ENCODE results near the gene FLYWCH2. TPM values are rescaled to one million over a fixed set of nuclear protein-coding genes. Genes with fewer than 3 reads are reported as not detected.
"Not testable (repeated sequence)": the region's sequence is repeated elsewhere in the genome, so short reads cannot be mapped to it uniquely, and the experiment has no call there.

The FLYWCH2 gene
- total RNA-seq, 4 donors from 2014 or later, result 18.9 to 47.9 (median 39.5) TPM

DNA sequence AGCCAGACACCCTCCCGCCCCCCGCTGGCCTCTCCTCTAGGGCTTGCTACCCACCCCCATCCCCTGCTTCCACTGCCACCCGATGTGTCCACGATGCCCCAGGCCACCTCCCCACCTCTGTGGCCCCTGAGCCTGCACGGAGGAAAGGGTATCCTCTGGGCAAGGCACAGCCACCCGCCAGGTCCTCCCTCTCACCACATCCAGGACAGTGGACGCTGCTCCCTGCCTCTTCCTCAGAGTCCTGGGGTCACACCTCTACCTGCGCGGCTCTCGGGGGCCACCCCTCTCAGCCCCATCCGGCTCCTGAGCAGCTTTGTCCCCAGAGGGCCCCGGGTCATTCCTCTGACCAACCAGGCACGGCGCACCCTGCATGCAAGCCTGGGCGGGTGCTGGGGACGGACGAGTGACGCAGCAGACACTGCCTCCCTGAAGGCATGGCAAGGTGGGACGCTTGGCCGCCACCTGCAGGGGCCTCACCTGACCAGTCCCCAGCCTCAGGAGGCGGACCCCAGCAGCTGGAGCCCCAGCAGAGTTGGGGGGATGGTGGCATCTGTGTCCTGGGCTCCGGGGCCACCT lies 53.5 kb downstream of the FLYWCH2 start:
- Histone ChIP-seq H3K4me1 (no peaks in the 10 kb centered on the region), H3K36me3 (peaks cover 46 to 94% (median 59%) of the 10 kb centered on the region in 3 donors), H3K9me3 (no peaks in the 10 kb centered on the region), H3K27me3 (no peaks in the 10 kb centered on the region), H3K27ac (no peak overlapping the region), H3K4me3 (no peak overlapping the region)
- 60 to 85% methylated on average over 1 to 5 of the region's 22 CpGs for WGBS, 2 donors
- DNase-seq, result no peak
- intact Hi-C loops (cut with DNase I), result no loop called here
- TF ChIP-seq POLR2A (IDR thresholded peaks at IDR 0.05), result no peak
- TF ChIP-seq, protein P1, sequence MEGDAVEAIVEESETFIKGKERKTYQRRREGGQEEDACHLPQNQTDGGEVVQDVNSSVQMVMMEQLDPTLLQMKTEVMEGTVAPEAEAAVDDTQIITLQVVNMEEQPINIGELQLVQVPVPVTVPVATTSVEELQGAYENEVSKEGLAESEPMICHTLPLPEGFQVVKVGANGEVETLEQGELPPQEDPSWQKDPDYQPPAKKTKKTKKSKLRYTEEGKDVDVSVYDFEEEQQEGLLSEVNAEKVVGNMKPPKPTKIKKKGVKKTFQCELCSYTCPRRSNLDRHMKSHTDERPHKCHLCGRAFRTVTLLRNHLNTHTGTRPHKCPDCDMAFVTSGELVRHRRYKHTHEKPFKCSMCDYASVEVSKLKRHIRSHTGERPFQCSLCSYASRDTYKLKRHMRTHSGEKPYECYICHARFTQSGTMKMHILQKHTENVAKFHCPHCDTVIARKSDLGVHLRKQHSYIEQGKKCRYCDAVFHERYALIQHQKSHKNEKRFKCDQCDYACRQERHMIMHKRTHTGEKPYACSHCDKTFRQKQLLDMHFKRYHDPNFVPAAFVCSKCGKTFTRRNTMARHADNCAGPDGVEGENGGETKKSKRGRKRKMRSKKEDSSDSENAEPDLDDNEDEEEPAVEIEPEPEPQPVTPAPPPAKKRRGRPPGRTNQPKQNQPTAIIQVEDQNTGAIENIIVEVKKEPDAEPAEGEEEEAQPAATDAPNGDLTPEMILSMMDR (IDR thresholded peaks at IDR 0.05), result no peak

DNA sequence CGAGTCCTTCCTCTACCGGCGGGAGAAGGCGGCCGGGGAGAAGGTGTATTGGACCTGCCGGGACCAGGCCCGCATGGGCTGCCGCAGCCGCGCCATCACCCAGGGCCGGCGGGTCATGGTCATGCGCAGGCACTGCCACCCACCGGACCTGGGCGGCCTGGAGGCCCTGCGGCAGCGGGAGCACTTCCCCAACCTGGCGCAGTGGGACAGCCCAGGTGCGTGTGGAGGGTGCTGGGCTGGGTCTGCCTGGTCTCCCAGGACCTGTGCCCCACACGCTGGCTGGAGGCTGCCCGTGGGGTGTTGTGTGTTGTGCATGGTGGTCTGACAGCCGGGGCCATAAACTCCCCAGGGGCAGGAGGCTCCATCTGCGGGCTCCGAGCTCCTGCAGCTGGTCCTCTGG lies 54.2 kb downstream of the FLYWCH2 start:
- peaks cover 46 to 97% (median 59%) of the 10 kb centered on the region in 3 donors for H3K36me3 ChIP-seq
- no peak overlapping the region for H3K4me3 ChIP-seq
- no peaks in the 10 kb centered on the region for H3K9me3 ChIP-seq
- no peak overlapping the region for H3K27ac ChIP-seq
- no peak for DNase-seq
- TF ChIP-seq, protein P1 (IDR thresholded peaks at IDR 0.05), result no peak
- no peak for TF ChIP-seq POLR2A (IDR thresholded peaks at IDR 0.05)
- H3K27me3 ChIP-seq, result no peaks in the 10 kb centered on the region
- no peaks in the 10 kb centered on the region for H3K4me1 ChIP-seq
- intact Hi-C loops (cut with DNase I), result no loop called here
- no CpG with 5 or more reads among the region's 24 CpGs for WGBS, 2 donors

DNA sequence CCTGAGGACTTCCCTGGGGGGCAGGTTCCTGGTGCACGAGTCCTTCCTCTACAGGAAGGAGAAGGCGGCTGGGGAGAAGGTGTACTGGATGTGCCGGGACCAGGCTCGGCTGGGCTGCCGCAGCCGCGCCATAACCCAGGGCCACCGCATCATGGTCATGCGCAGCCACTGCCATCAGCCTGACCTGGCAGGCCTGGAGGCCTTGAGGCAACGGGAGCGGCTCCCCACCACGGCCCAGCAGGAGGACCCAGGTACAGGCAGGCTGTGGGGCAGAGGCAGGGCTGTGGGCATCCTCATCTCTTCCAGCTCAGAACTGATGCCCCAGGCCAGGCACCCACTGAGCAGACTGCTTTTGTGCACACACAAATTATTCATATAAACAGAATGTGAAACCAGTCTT lies 55.2 kb downstream of the FLYWCH2 start:
- H3K27me3 ChIP-seq, result no peaks in the 10 kb centered on the region
- no peak for DNase-seq
- H3K4me1 ChIP-seq, result no peaks in the 10 kb centered on the region
- no peak for TF ChIP-seq POLR2A (IDR thresholded peaks at IDR 0.05)
- TF ChIP-seq, protein P1 (IDR thresholded peaks at IDR 0.05), result no peak
- WGBS, 2 donors, result 94 to 95% methylated on average over 3 of the region's 12 CpGs
- no peaks in the 10 kb centered on the region for H3K9me3 ChIP-seq
- intact Hi-C loops (cut with DNase I), result no loop called here
- H3K36me3 ChIP-seq, result peaks cover 45 to 98% (median 61%) of the 10 kb centered on the region in 3 donors
- H3K27ac ChIP-seq, result no peak overlapping the region
- no peak overlapping the region for H3K4me3 ChIP-seq

DNA sequence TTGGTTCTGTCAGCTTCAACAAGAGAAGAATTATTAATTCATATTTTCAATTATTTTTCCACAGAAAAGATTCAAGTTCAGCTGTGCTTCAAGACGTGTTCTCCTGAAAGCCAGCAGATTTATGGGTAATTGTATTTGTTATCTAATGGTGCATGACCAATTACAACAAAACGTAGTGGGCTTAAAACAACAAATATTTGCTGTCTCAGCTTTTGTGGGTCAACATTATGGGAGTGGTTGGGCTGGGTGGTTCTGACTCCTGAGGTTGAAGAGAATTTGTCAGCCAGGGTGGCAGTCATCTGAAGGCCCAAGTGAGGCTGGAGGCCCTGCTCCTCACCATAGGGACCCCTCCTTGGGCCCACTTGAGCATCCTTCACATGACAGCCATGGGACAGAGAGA lies 57.0 kb downstream of the FLYWCH2 start:
- WGBS, 2 donors, result 40 to 60% methylated on average over 2 of the region's 2 CpGs
- H3K27ac ChIP-seq, result no peak overlapping the region
- H3K27me3 ChIP-seq, result no peaks in the 10 kb centered on the region
- no peaks in the 10 kb centered on the region for H3K9me3 ChIP-seq
- H3K36me3 ChIP-seq, result peaks cover 34 to 97% (median 55%) of the 10 kb centered on the region in 3 donors
- intact Hi-C loops (cut with DNase I), result no loop called here
- TF ChIP-seq, protein P1 (IDR thresholded peaks at IDR 0.05), result no peak
- no peak for TF ChIP-seq POLR2A (IDR thresholded peaks at IDR 0.05)
- H3K4me3 ChIP-seq, result no peak overlapping the region
- DNase-seq, result no peak
- H3K4me1 ChIP-seq, result no peaks in the 10 kb centered on the region

DNA sequence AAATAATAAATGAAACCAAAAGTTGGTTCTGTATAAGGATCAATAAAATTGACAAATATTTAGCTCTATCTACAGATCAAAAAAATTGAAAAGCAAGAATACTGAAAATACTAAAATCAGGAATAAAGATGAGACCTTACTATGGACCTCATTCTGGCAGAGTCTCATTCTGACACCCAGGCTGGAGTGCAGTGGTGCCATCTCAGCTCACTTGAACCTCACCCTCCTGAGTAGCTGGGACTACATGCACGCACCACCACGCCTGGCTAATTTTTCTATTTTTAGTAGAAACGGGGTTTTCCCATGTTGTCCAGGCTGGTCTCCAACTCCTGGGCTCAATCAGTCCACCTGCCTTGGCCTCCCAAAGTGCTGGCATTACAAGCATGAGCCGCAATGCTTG lies 59.0 kb downstream of the FLYWCH2 start:
- Histone ChIP-seq H3K27ac (no peak overlapping the region), H3K9me3 (no peaks in the 10 kb centered on the region), H3K27me3 (no peaks in the 10 kb centered on the region), H3K36me3 (peaks cover 20 to 96% (median 45%) of the 10 kb centered on the region in 3 donors), H3K4me1 (no peaks in the 10 kb centered on the region), H3K4me3 (no peak overlapping the region)
- no peak for DNase-seq
- intact Hi-C loops (cut with DNase I), result no loop called here
- 54 to 67% methylated on average over 3 to 4 of the region's 4 CpGs for WGBS, 2 donors
- TF ChIP-seq POLR2A (IDR thresholded peaks at IDR 0.05), result no peak
- TF ChIP-seq, protein P1 (IDR thresholded peaks at IDR 0.05), result no peak

DNA sequence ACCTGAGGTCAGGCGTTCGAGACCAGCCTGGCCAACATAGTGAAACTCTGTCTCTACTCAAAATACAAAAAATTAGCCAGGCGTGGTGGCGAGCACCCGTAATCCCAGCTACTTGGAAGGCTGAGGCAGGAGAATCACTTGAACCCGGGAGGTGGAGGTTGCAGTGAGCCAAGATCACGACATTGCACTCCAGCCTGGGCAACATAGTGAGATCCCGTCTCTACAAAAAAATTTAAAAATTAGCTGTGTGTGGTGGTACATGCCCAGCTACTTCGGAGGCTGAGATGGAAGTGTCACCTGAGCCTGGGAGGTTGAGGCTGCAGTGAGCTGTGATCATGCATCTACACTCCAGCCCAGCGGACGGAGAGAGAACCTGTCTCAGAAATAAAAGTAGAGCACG lies 60.7 kb downstream of the FLYWCH2 start:
- not testable (repeated sequence) for DNase-seq, H3K4me1 ChIP-seq
- peaks cover 8 to 84% (median 33%) of the 10 kb centered on the region in 3 donors for H3K36me3 ChIP-seq

More for the DNA sequence above, 60.7 kb downstream of the FLYWCH2 start:
- WGBS, 2 donors, result 81 to 83% methylated on average over 11 to 12 of the region's 12 CpGs
- H3K9me3 ChIP-seq; H3K27me3 ChIP-seq; H3K27ac ChIP-seq; H3K4me3 ChIP-seq; intact Hi-C loops (cut with DNase I): not testable (repeated sequence)
